Hepatocyte (in vitro differentiated cells): ENCODE measurements around the gene SEC14L6. TPM values are rescaled to one million over a fixed set of nuclear protein-coding genes. Genes with fewer than 3 reads are reported as not detected.
"Not testable (repeated sequence)": the region's sequence is repeated elsewhere in the genome, so short reads cannot be mapped to it uniquely, and the experiment has no call there.

Experiments
- DNase-seq: peaks from one replicate; pipeline ENCODE4 v3.0.0-alpha.2; 2016; ENCODE audit warnings: low spot score
- H2AFZ ChIP-seq: fragments of 200-600 bp; sonication (generic); 2 replicates; pipeline ENCODE4 v1.6.0; 2016; ENCODE audit warnings: antibody characterized with exemption, mild to moderate bottlenecking
- H3K27ac ChIP-seq: fragments of 200-600 bp; sonication (generic); 2 replicates; pipeline ENCODE4 v1.5.1; 2016; ENCODE audit warnings: mild to moderate bottlenecking
- H3K27me3 ChIP-seq: fragments of 200-600 bp; sonication (generic); 2 replicates; pipeline ENCODE4 v1.6.1; 2016
- H3K36me3 ChIP-seq: fragments of 200-600 bp; sonication (generic); replicated peaks from 2 replicates; pipeline ENCODE4 v1.5.1; 2016; ENCODE audit warnings: low read depth; ENCODE audit not compliant: insufficient read depth
- H3K4me1 ChIP-seq: fragments of 200-600 bp; sonication (generic); 2 replicates; pipeline ENCODE4 v1.5.1; 2016; ENCODE audit warnings: mild to moderate bottlenecking, moderate library complexity; ENCODE audit not compliant: insufficient read depth
- H3K4me2 ChIP-seq: fragments of 200-600 bp; sonication (generic); 2 replicates; pipeline ENCODE4 v1.6.0; 2016
- H3K4me3 ChIP-seq: fragments of 200-600 bp; sonication (generic); 2 replicates; pipeline ENCODE4 v1.5.1; 2016; ENCODE audit warnings: mild to moderate bottlenecking
- H3K79me2 ChIP-seq: fragments of 200-600 bp; sonication (generic); 2 replicates; pipeline ENCODE4 v1.6.0; 2017; ENCODE audit warnings: mild to moderate bottlenecking
- H3K9me2 ChIP-seq: fragments of 200-600 bp; sonication (generic); replicated peaks from 2 replicates; pipeline ENCODE4 v1.6.0; 2017; ENCODE audit warnings: mild to moderate bottlenecking; ENCODE audit not compliant: insufficient read depth
- H3K9me3 ChIP-seq: fragments of 200-600 bp; sonication (generic); 2 replicates; pipeline ENCODE4 v1.5.1; 2016; ENCODE audit warnings: low read depth, mild to moderate bottlenecking
- H4K20me1 ChIP-seq: fragments of 200-600 bp; sonication (generic); 2 replicates; pipeline ENCODE4 v1.6.0; 2016; ENCODE audit warnings: mild to moderate bottlenecking; ENCODE audit not compliant: insufficient read depth, poor library complexity, severe bottlenecking
- CTCF ChIP-seq: fragments of 200-600 bp; sonication (generic); IDR thresholded peaks from 2 replicates; pipeline ENCODE4 v1.5.1; 2016; ENCODE audit warnings: antibody characterized with exemption, mild to moderate bottlenecking; ENCODE audit not compliant: poor library complexity
- EZH2 ChIP-seq: fragments of 200-600 bp; sonication (generic); IDR thresholded peaks from 2 replicates; pipeline ENCODE4 v1.6.1; 2016; ENCODE audit warnings: antibody characterized with exemption, mild to moderate bottlenecking, borderline replicate concordance
- EZH2phosphoT487 ChIP-seq: fragments of 200-600 bp; sonication (generic); IDR thresholded peaks from one replicate; pipeline ENCODE4 v1.6.1; 2018; ENCODE audit warnings: antibody characterized with exemption, mild to moderate bottlenecking, low read depth, moderate library complexity; ENCODE audit not compliant: unreplicated experiment, severe bottlenecking
- WGBS: methylation state at CpG from one replicate; pipeline ENCODE4 v1.1.6; 2016; ENCODE audit warnings: low lambda C conversion rate; ENCODE audit errors: missing lambda C conversion rate; 5-methylcytosine and 5-hydroxymethylcytosine counted together
- polyA plus RNA-seq: library from polyadenylated mRNA; unstranded; fragments of >200 nt; fragmentation: Nextera tagmentation; extraction: Ambion mirVana; gene quantifications from 2 replicates; pipeline ENCODE4 v1.2.1, GENCODE V29; 2016
- total RNA-seq: library from RNA; depleted of rRNA; stranded (reverse); fragments of >200 nt; gene quantifications from 2 replicates; pipeline ENCODE4 v1.2.3, GENCODE V29; 2014

Gene SEC14L6
- total and polyA plus RNA-seq, 2 experiments from 2014 or later = 0.07 TPM; not detected in 1

- Histone ChIP-seq H3K4me2 (peak overlapping the region; percentile 95), H3K79me2 (peaks cover 5% of the 10 kb centered on the region), H3K4me1 (peaks cover 14% of the 10 kb centered on the region), H2AFZ (no peak overlapping the region), H4K20me1 (no peaks in the 10 kb centered on the region), H3K27me3 (no peaks in the 10 kb centered on the region), H3K9me2 (no peaks in the 10 kb centered on the region), H3K9me3 (no peaks in the 10 kb centered on the region), H3K36me3 (no peaks in the 10 kb centered on the region), H3K27ac (peak overlapping the region; percentile 34), H3K4me3 (no peak overlapping the region)
- DNase-seq = no peak
- no peak for TF ChIP-seq EZH2phosphoT487
- no peak for TF ChIP-seq CTCF
- no peak for TF ChIP-seq EZH2
- WGBS = 90% methylated on average over 6 of the region's 6 CpGs
These were observed 25.7 kb upstream of the SEC14L6 start for GRCh38 chr22:30572210-30572609.

GRCh38 chr22:30569674-30570202 lies 23.2 kb upstream of the SEC14L6 start:
- Histone ChIP-seq H3K9me3 (no peaks in the 10 kb centered on the region), H3K27ac (no peak overlapping the region), H3K4me3 (no peak overlapping the region), H3K36me3 (no peaks in the 10 kb centered on the region), H4K20me1 (no peaks in the 10 kb centered on the region), H3K27me3 (no peaks in the 10 kb centered on the region), H3K9me2 (no peaks in the 10 kb centered on the region), H3K4me2 (no peak overlapping the region), H3K4me1 (peaks cover 16% of the 10 kb centered on the region), H2AFZ (no peak overlapping the region), H3K79me2 (peaks cover 5% of the 10 kb centered on the region)
- no peak for TF ChIP-seq CTCF
- 93% methylated on average over 10 of the region's 10 CpGs for WGBS
- DNase-seq = no peak

- Histone ChIP-seq H3K9me2 (no peaks in the 10 kb centered on the region), H3K27ac (no peak overlapping the region), H3K4me3 (no peak overlapping the region), H3K4me2 (no peak overlapping the region), H3K4me1 (peaks cover 9% of the 10 kb centered on the region), H4K20me1 (no peaks in the 10 kb centered on the region), H3K79me2 (peaks cover 5% of the 10 kb centered on the region), H3K27me3 (no peaks in the 10 kb centered on the region), H3K36me3 (no peaks in the 10 kb centered on the region), H3K9me3 (no peaks in the 10 kb centered on the region), H2AFZ (no peak overlapping the region)
- TF ChIP-seq CTCF (no peak), EZH2phosphoT487 (no peak), EZH2 (no peak)
- DNase-seq = no peak
- 77% methylated on average over 10 of the region's 10 CpGs for WGBS
These were observed 21.7 kb upstream of the SEC14L6 start for GRCh38 chr22:30568137-30568805.

DNA sequence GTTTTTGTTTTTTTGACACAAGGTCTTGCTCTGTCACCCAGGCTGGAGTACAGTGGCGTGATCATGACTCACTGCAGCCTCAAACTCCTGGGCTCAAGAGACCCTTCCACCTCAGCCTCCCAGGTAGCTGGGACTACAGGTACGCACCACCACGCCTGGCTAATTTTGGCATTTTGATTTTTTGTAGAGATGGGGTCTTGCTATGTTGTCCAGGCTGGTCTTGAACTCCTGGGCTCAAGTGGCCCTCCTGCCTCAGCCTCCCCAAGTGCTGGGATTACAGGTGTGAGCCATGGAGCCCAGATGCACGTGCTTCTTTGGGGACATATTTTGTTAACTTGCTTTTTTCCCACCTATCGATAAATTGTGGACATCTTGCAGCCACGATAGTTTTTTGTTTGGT lies 20.7 kb upstream of the SEC14L6 start:
- not testable (repeated sequence) for H3K4me2 ChIP-seq, H3K9me3 ChIP-seq, H3K27me3 ChIP-seq, H4K20me1 ChIP-seq, H3K79me2 ChIP-seq, H3K9me2 ChIP-seq, H3K27ac ChIP-seq, H2AFZ ChIP-seq, H3K36me3 ChIP-seq, H3K4me3 ChIP-seq, H3K4me1 ChIP-seq, DNase-seq
- 93% methylated on average over 6 of the region's 6 CpGs for WGBS
